Activated naive CD8-positive, alpha-beta T cell treated with anti-CD3 and anti-CD28 coated beads, Interleukin-2, amount 10 ng/mL, durations not matched to agents 7 days and 5 days (primary cell): Measurements from ENCODE around the gene SLC9A1. TPM values are rescaled to one million over a fixed set of nuclear protein-coding genes. Genes with fewer than 3 reads are reported as not detected.
A peak's percentile ranks its signal among the peaks of the same experiment; 100 is the strongest.

Experiments
- ATAC-seq: fragments of 150-1000 bp; cut with Tn5 transposase; one replicate; pipeline ENCODE4 v1.10.0; 2021; ENCODE audit warnings: low read depth, moderate library complexity
- POLR2A ChIA-PET: fragments of 350-600 bp; sonication (Branson Sonifier 250); formaldehyde crosslinking; loops from one replicate; lab custom pipeline; 2021; ENCODE audit warnings: antibody characterized with exemption; lab: Charles Lee
- DNase-seq: peaks from one replicate; pipeline ENCODE4 v3.0.0; 2021
- H3K27ac Mint-ChIP-seq: one replicate; pipeline ENCODE4 v1.8.0; 2022; ENCODE audit warnings: mild to moderate bottlenecking, mixed read lengths
- H3K27me3 Mint-ChIP-seq: one replicate; pipeline ENCODE4 v1.8.0; 2022; ENCODE audit warnings: mild to moderate bottlenecking, moderate library complexity, mixed read lengths
- H3K36me3 Mint-ChIP-seq: one replicate; pipeline ENCODE4 v1.8.0; 2021; ENCODE audit warnings: mild to moderate bottlenecking, mixed read lengths
- H3K4me1 Mint-ChIP-seq: one replicate; pipeline ENCODE4 v1.8.0; 2021; ENCODE audit warnings: mixed read lengths
- H3K4me3 Mint-ChIP-seq: one replicate; pipeline ENCODE4 v1.8.0; 2022; ENCODE audit warnings: mild to moderate bottlenecking, moderate library complexity, mixed read lengths
- H3K9me3 Mint-ChIP-seq: one replicate; pipeline ENCODE4 v1.8.0; 2021; ENCODE audit warnings: mixed read lengths
- total RNA-seq, 2 experiments: library from RNA; stranded (reverse); gene quantifications; one replicate each; pipeline ENCODE4 v1.2.3, GENCODE V29; 2021

The SLC9A1 gene
- total RNA-seq, 2 experiments from 2014 or later = 23.7 to 24.5 TPM

DNA sequence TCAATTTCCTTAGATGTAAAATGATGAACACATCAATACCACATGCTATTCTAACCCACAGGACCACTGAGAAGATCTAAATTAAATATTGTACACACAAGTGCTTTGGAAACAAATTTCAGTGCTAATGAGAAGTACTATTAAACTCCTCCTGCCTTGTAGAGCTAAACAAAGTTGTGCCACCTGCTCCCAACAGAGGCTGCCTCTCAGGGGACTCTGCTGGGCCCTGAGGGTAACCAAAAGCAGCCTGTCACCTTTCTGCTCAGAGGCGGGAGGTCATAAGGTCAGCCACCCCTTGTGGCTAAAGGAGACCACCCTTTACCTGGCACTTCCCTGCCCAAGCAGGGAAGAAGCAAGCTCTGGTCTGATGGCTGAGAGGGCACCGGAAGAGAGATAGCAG, 6.3 kb downstream of the SLC9A1 start:
- Mint-ChIP-seq H3K27me3 (no peaks in the 10 kb centered on the region), H3K36me3 (peaks cover 13% of the 10 kb centered on the region), H3K4me1 (peaks cover 41% of the 10 kb centered on the region), H3K27ac (peak overlapping the region; percentile 5), H3K9me3 (no peaks in the 10 kb centered on the region), H3K4me3 (no peak overlapping the region)
- no peak for ATAC-seq
- no peak for DNase-seq
- POLR2A ChIA-PET = interaction anchor here (0.7 to 2.2 kb wide), 3 partner anchors 9 to 37 kb away, joined by 3 to 9 read pairs (median 4); no protein-coding TSS in a partner anchor

DNA sequence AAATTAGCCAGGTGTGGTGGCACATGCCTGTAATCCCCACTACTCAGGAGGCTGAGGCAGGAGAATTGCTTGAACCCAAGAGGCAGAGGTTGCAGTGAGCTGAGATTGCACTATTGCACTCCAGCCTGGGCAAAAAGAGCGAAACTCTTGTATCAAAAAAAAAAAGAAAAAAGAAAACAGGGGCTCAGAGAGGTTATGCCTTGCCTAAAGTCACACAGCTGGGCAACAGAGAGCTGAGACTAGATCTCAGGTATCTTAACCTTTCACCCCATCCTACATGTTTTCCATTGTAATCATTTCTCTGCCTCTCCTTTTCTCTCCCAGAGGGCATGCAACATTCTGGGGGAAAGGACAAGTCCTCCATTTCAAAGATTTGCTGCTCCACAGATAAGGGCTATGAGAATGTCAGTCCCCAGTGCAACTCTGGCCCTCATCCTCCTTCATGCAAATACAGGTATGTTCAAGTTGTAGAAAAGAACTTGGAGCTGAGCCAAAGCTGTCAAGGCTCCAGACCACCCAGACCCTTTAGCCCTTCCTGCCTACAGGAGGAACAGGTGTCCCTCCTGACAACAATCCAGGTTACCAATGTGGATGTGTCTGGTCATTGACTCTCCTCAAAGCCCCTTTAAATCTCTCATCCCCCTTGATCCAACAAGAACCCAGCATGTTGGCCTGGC, 6.9 kb downstream of the SLC9A1 start:
- Mint-ChIP-seq H3K36me3 (peaks cover 13% of the 10 kb centered on the region), H3K9me3 (no peaks in the 10 kb centered on the region), H3K27ac (no peak overlapping the region), H3K4me3 (no peak overlapping the region), H3K4me1 (peaks cover 38% of the 10 kb centered on the region), H3K27me3 (no peaks in the 10 kb centered on the region)
- POLR2A ChIA-PET = interaction anchor here (2.2 kb wide), 1 partner anchor 36 kb away, joined by 9 read pairs; no protein-coding TSS in a partner anchor
- DNase-seq (no peak), ATAC-seq (no peak)

DNA sequence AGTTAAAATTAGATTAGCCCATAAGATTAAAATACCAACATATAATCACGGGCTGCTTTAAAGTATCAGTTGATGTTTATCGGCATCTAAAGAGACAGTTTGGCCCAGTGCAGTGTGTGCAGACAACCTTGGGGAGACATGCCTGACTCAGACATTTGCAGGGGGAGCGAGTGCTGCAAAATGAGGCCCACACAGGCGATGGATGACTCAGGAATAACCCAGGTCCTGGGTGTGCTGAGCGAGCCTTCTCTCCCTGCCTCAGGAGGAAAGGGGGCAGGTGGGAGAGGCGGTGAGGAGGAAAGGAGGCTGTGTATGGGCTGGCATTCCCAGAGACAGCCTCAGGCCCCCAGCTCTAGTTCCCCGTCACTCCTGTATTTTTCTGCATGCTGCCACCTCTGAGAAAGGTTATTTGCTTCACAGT, 9.0 kb downstream of the SLC9A1 start:
- ATAC-seq (no peak), DNase-seq (no peak)
- Mint-ChIP-seq H3K4me3 (no peak overlapping the region), H3K27me3 (no peaks in the 10 kb centered on the region), H3K4me1 (peaks cover 30% of the 10 kb centered on the region), H3K27ac (no peak overlapping the region), H3K9me3 (no peaks in the 10 kb centered on the region), H3K36me3 (peaks cover 13% of the 10 kb centered on the region)
- POLR2A ChIA-PET = interaction anchor here (2.0 to 10.7 kb wide), 2 partner anchors 8 to 10 kb away, joined by 9 to 127 read pairs; partner anchors contain the start of gene SLC9A1

DNA sequence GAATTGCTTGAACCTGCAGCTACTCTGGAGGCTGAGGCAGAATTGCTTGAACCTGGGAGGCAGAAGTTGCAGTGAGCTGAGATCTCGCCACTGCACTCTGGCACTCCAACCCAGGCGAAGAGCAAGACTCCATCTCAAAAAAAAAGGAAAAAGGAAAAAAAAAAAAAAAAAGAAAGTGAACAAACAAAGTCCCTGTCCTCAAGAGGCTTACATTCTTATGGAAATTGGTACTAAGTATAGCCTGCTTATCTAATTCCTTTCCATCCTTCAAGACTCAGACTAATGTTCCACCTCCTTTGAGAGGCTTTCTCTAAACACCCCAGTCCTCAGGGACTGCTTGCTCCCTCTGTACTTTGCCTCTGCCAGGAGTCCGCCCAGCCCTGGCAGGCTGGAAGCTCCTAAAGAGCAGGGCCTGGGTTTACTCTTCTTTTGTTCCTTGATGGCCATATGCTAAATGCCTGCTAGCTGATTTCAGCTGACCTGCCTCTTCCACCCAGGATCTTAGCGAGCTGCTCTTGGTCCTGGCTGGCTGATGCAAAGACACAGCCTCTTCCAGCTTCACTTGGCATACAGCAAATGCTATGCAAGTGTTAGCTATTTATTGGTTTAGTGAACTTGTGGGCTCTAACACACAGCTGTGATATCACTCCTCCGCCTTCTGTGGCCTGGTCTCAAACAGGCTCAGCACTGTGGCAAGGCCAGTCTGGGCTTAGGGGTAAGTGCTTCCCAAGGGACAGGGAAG, 9.8 kb downstream of the SLC9A1 start:
- Mint-ChIP-seq H3K4me3 (no peak overlapping the region), H3K27ac (no peak overlapping the region)
- POLR2A ChIA-PET = interaction anchor here (2.0 to 10.7 kb wide), 2 partner anchors 9 kb away, joined by 9 to 127 read pairs; partner anchors contain the start of gene SLC9A1

DNA sequence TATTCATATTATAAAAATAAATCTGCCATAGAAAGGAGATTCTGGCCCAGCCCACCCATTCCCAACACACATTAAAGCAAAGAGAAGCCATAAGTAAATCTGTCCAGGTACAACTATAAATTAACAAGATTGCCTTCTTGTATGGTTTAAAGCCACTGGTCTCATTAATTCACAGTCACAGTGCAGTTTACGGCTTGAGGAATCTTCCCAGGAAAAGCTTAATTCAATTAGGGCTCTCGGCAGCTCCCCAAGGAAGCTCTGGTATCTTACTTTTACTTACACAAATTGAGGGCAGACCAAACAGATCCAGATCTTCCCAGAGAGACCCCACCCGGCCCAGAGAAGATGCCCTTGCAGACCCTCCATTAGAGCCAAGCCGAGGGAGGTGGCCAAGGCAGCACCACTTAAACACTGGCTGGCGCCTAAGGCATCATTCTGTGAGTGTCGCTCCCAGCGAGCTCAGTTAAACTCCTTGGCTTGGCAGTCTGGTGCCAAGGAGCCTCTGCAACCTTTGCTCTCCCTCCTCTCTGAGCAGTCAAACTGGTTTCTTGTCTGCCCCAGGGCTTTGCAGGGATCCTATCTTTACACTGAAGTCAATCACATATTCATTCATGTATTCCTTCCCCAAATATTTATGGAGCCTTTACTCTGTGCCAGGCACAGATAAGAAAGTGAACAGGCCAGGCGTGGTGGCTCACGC, 10.7 kb downstream of the SLC9A1 start:
- H3K27ac Mint-ChIP-seq = no peak overlapping the region
- POLR2A ChIA-PET = interaction anchor here (0.5 to 10.7 kb wide), 3 partner anchors 9 to 124 kb away, joined by 3 to 127 read pairs (median 4); partner anchors contain the start of gene SLC9A1
- H3K4me3 Mint-ChIP-seq = no peak overlapping the region

More for the DNA sequence above, 9.8 kb downstream of the SLC9A1 start:
- Mint-ChIP-seq H3K27me3 (no peaks in the 10 kb centered on the region), H3K36me3 (peaks cover 16% of the 10 kb centered on the region), H3K9me3 (no peaks in the 10 kb centered on the region), H3K4me1 (peaks cover 31% of the 10 kb centered on the region)
- no peak for ATAC-seq
- no peak for DNase-seq

DNA sequence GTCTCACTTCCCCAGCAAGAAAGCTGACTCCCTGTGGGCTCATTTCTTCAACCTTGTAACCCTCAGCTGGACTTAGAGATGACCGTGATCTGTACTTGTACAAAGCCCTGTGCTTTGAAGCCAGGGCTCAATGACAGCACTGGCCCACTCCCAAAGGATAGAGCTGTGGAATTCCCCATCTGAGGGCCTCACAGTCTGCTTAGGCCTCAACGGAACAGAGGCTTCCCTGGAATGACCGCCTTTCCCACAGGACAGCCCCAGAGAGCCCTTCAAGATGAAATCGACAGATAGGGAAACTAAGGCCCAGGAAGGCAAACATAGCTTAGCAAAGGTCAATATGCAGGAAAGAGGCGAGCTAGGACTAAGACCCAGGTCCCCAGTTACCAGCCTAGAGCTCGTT, 11.5 kb downstream of the SLC9A1 start:
- no peak for ATAC-seq
- H3K4me3 Mint-ChIP-seq = no peak overlapping the region
- no peaks in the 10 kb centered on the region for H3K9me3 Mint-ChIP-seq
- H3K4me1 Mint-ChIP-seq = peaks cover 27% of the 10 kb centered on the region
- H3K27me3 Mint-ChIP-seq = no peaks in the 10 kb centered on the region
- H3K27ac Mint-ChIP-seq = peak overlapping the region; percentile 21
- POLR2A ChIA-PET = interaction anchor here (0.5 to 10.7 kb wide), 3 partner anchors 10 to 123 kb away, joined by 3 to 127 read pairs (median 3); partner anchors contain the start of gene SLC9A1
- peaks cover 17% of the 10 kb centered on the region for H3K36me3 Mint-ChIP-seq
- no peak for DNase-seq

More for the DNA sequence above, 10.7 kb downstream of the SLC9A1 start:
- Mint-ChIP-seq H3K9me3 (no peaks in the 10 kb centered on the region), H3K36me3 (peaks cover 16% of the 10 kb centered on the region), H3K4me1 (peaks cover 28% of the 10 kb centered on the region), H3K27me3 (no peaks in the 10 kb centered on the region)
- DNase-seq (no peak), ATAC-seq (no peak)

DNA sequence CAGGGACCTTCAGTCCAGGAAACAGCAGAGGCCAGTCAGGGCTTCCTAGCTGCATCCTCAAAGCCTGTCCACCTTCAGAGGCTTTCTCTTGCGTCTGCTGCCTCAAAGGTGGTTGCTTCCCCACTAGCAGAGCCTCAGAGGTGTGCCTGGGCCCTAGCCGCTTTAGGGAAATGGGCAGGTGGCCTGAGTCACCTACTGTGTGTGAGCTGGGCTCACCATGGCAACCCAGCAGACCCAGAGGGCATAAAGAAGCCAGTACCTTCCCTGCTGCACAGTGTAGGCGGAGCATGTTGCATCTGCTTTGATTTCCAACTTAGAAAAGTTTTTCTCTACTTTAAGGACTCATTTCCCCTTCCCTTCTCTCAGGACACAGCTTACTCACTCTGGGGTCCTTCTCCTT, 12.5 kb downstream of the SLC9A1 start:
- Mint-ChIP-seq H3K9me3 (no peaks in the 10 kb centered on the region), H3K36me3 (peaks cover 18% of the 10 kb centered on the region), H3K4me1 (peaks cover 33% of the 10 kb centered on the region), H3K4me3 (no peak overlapping the region), H3K27me3 (no peaks in the 10 kb centered on the region), H3K27ac (peak overlapping the region; percentile 21)
- no peak for DNase-seq
- peak; percentile 23 for ATAC-seq
- POLR2A ChIA-PET = interaction anchor here (0.6 to 10.7 kb wide), 3 partner anchors 11 to 27 kb away, joined by 3 to 127 read pairs (median 3); partner anchors contain the start of gene SLC9A1

DNA sequence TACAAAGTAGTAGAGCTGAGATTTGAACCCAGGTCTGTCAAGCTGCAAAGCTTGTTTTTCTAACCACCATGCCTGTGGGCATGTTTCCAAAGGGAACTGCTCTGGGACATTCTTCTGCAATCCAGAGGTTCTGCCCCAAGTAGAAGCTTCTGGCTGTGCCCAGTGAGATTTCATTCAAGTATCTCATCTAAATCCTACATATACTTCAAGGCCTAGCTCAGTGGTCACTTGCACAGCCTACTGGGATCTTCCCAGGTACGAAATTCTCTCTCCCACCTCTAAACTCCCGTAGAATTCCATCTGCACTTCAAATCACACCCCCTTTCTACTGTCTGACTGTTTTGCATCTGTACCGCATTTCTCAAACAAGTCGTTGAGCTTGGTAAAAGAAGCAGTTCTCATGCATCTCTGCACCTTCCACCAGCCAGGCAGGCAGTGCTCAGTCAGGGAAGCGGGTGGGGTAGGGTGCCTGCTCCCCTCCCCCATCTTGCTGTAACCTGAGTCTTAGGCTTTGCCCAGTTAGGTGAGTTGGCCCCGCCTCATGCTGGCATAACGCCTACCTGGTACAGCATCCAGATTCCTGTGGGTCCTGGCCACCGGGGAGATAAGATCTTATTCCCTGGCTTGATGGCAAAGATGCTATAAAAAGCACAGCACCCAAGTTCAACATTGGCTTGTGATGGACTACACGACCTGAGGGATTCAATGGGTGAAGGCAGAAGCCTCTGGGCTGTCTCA, 13.5 kb downstream of the SLC9A1 start:
- ATAC-seq (no peak), DNase-seq (no peak)
- H3K27me3 Mint-ChIP-seq = no peaks in the 10 kb centered on the region
- POLR2A ChIA-PET = interaction anchor here (1.2 to 10.7 kb wide), 3 partner anchors 9 to 30 kb away, joined by 3 to 127 read pairs (median 4); partner anchors contain the start of gene SLC9A1
- peaks cover 42% of the 10 kb centered on the region for H3K4me1 Mint-ChIP-seq
- peaks cover 18% of the 10 kb centered on the region for H3K36me3 Mint-ChIP-seq
- H3K9me3 Mint-ChIP-seq = no peaks in the 10 kb centered on the region
- H3K27ac Mint-ChIP-seq = no peak overlapping the region
- H3K4me3 Mint-ChIP-seq = no peak overlapping the region

DNA sequence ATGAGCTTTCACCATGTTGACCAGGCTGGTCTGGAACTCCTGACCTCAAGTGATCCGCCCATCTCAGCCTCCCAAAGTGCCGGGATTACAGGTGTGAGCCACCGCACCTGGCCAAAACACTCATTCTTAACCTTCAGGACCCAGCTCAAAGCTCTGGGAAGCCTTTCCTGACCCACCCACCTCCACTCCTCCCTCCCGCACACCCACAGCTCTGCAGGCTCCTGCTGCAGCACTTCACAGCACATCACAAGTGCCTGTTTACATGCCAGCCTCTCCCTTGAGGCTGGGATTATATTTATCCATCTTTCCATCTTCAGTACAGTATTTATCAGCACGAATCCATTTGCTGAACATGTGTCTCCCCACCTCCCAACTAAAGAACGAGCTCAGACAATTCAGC, 14.9 kb downstream of the SLC9A1 start:
- DNase-seq = no peak
- POLR2A ChIA-PET = interaction anchor here (1.2 to 10.7 kb wide), 6 partner anchors 9 to 94 kb away, joined by 3 to 127 read pairs (median 4); partner anchors contain the start of genes SLC9A1 and WDTC1
- ATAC-seq = no peak
- H3K27ac Mint-ChIP-seq = peak overlapping the region; percentile 47
- H3K9me3 Mint-ChIP-seq = no peaks in the 10 kb centered on the region
- H3K27me3 Mint-ChIP-seq = no peaks in the 10 kb centered on the region
- no peak overlapping the region for H3K4me3 Mint-ChIP-seq
- H3K4me1 Mint-ChIP-seq = peaks cover 48% of the 10 kb centered on the region
- peaks cover 9% of the 10 kb centered on the region for H3K36me3 Mint-ChIP-seq

DNA sequence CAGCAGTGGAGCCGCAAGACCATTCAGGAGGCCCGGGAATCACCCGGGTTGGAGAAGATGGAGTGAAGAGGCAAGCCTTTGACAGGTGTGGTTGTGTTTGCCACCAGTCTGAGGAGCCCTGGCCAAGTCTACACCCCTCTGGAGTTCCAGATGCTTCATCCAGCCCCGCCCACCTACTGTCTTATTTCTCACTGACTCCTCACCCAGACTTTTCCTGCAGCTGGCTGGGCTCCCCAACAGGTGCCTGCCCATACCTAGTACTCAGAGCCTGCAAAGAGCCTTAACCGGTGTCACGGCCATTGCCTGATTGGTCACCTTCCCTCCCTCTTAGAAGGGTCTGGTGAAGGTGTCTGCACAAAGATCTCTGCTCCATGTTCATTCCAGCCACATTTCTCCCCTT, 16.0 kb downstream of the SLC9A1 start:
- H3K27me3 Mint-ChIP-seq = no peaks in the 10 kb centered on the region
- DNase-seq (no peak), ATAC-seq (no peak)
- peaks cover 11% of the 10 kb centered on the region for H3K36me3 Mint-ChIP-seq
- no peaks in the 10 kb centered on the region for H3K9me3 Mint-ChIP-seq
- POLR2A ChIA-PET = interaction anchor here (1.2 to 10.7 kb wide), 3 partner anchors 10 to 30 kb away, joined by 3 to 127 read pairs (median 3); partner anchors contain the start of gene SLC9A1
- H3K4me3 Mint-ChIP-seq = no peak overlapping the region
- H3K4me1 Mint-ChIP-seq = peaks cover 48% of the 10 kb centered on the region
- peak overlapping the region; percentile 55 for H3K27ac Mint-ChIP-seq

DNA sequence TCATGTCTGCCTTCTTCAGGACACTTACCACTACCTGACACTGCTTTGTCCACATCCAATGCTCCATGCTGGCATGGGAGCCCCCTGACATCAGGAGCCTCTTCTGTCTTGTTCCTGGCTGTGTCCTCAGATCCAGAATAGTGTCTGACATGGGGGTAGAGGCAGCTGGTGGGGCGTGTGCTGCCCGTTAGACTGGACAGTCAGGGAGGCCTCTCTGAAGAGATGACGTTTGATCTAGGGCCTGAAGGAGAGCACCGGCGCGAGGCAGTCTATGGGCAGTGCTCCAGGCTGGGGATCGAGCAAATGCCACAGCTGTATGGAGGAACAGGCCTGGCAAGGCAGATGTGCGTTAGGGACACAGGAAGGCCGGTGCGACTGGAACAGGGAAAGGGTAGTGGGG, 16.6 kb downstream of the SLC9A1 start:
- DNase-seq (no peak), ATAC-seq (no peak)
- peak overlapping the region; percentile 100 for H3K27ac Mint-ChIP-seq
- H3K36me3 Mint-ChIP-seq = peaks cover 11% of the 10 kb centered on the region
- POLR2A ChIA-PET = interaction anchor here (1.0 to 10.7 kb wide), 3 partner anchors 15 to 92 kb away, joined by 3 to 127 read pairs (median 35); partner anchors contain the start of gene SLC9A1
- H3K27me3 Mint-ChIP-seq = no peaks in the 10 kb centered on the region
- peaks cover 48% of the 10 kb centered on the region for H3K4me1 Mint-ChIP-seq
- H3K4me3 Mint-ChIP-seq = peak overlapping the region; percentile 92
- no peaks in the 10 kb centered on the region for H3K9me3 Mint-ChIP-seq

DNA sequence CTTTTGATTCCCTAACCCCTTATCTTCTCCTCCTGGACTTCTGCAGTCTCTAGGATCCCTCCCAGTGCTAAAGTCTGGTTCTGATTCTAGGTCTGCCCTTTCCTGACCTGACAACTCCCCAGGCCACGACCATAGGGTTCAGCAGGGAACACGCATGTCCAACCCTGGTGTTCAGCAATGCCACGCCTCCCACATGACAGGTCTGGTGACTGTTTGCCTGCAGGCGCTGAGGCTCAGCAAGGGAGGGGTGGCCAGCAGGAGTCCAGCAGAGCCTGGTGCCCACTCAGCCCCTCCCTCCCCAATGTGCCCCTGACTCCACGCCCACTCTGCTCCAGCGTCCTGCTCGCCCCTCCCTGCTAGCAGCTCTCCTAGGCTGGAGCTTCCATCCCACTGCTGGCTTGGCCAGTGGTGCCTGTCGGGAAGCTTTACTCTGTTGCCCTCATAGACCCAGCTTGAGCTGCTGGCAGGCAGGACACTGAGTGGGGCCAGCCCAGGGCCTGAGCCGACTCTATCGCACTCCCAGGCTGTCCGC, 17.3 kb downstream of the SLC9A1 start:
- H3K9me3 Mint-ChIP-seq = no peaks in the 10 kb centered on the region
- peak; percentile 18 for ATAC-seq
- DNase-seq = no peak
- H3K4me1 Mint-ChIP-seq = peaks cover 42% of the 10 kb centered on the region
- H3K36me3 Mint-ChIP-seq = peaks cover 11% of the 10 kb centered on the region
- POLR2A ChIA-PET = interaction anchor here (0.7 to 10.7 kb wide), 6 partner anchors 14 to 91 kb away, joined by 3 to 127 read pairs (median 6); partner anchors contain the start of gene SLC9A1
- peak overlapping the region; percentile 100 for H3K27ac Mint-ChIP-seq
- H3K4me3 Mint-ChIP-seq = peak overlapping the region; percentile 92
- no peaks in the 10 kb centered on the region for H3K27me3 Mint-ChIP-seq
